Ishikawa (cell line): ENCODE measurements around the gene PTPN18.
A peak's percentile ranks its signal among the peaks of the same experiment; 100 is the strongest.

Experiments used
- CEBPB ChIP-seq: IDR thresholded peaks from 2 replicates; pipeline ENCODE4 v1.6.1; 2012
- CREB1 ChIP-seq: IDR thresholded peaks from 2 replicates; pipeline ENCODE4 v1.6.1; 2012; ENCODE audit warnings: low read depth
- EGR1 ChIP-seq: IDR thresholded peaks from 2 replicates; pipeline ENCODE4 v1.6.1; 2012
- EP300 ChIP-seq: IDR thresholded peaks from 2 replicates; pipeline ENCODE4 v1.6.1; 2012; ENCODE audit warnings: borderline replicate concordance
- FOXM1 ChIP-seq: IDR thresholded peaks from 2 replicates; pipeline ENCODE4 v1.6.1; 2012; ENCODE audit warnings: low read depth, borderline replicate concordance
- MAX ChIP-seq: IDR thresholded peaks from 2 replicates; pipeline ENCODE4 v1.6.1; 2012
- NFIC ChIP-seq: IDR thresholded peaks from 2 replicates; pipeline ENCODE4 v1.6.1; 2012
- RAD21 ChIP-seq: IDR thresholded peaks from 2 replicates; pipeline ENCODE4 v1.6.1; 2012; ENCODE audit warnings: low read depth
- REST ChIP-seq: IDR thresholded peaks from 2 replicates; pipeline ENCODE4 v1.6.1; 2012; ENCODE audit warnings: low read depth, mild to moderate bottlenecking
- TAF1 ChIP-seq: IDR thresholded peaks from 2 replicates; pipeline ENCODE4 v1.6.1; 2012; ENCODE audit warnings: low read depth, mild to moderate bottlenecking
- TCF12 ChIP-seq: IDR thresholded peaks from 2 replicates; pipeline ENCODE4 v1.6.1; 2012; ENCODE audit warnings: low read depth
- TEAD4 ChIP-seq: IDR thresholded peaks from 2 replicates; pipeline ENCODE4 v1.6.1; 2012
- YY1 ChIP-seq: IDR thresholded peaks from 2 replicates; pipeline ENCODE4 v1.6.1; 2012; ENCODE audit warnings: low read depth
- ZBTB7A ChIP-seq: IDR thresholded peaks from 2 replicates; pipeline ENCODE4 v1.6.1; 2012; ENCODE audit warnings: low read depth
- TF ChIP-seq, protein P1 (sequence below): IDR thresholded peaks from 2 replicates; pipeline ENCODE4 v1.6.1; 2012

Gene PTPN18

DNA sequence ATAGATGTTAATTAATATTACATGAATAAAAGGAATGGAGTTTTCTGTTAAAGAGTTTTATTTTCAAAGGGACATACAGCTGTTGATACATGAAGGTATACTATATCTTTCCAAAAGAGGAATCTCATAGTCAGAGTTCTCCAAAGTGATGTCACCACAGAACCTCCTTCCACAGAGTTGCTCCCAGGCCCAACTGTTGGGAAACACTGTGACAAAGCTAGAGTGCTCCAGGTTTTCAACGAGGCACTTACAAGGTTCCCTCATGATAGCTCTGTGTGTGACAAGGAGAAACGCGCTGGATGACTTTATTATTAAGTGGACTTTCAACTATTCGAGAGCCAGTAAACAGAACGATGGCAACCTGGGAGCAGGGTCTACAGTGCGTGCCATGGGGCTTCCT lies 33.5 kb downstream of the PTPN18 start:
- no peak for TF ChIP-seq REST
- TF ChIP-seq TAF1: no peak
- TF ChIP-seq YY1: no peak
- TF ChIP-seq TCF12: no peak
- TF ChIP-seq TEAD4: no peak
- no peak for TF ChIP-seq EGR1
- TF ChIP-seq CEBPB: no peak
- no peak for TF ChIP-seq MAX
- no peak for TF ChIP-seq RAD21
- no peak for TF ChIP-seq EP300
- TF ChIP-seq FOXM1: no peak
- no peak for TF ChIP-seq NFIC
- TF ChIP-seq, protein P1, sequence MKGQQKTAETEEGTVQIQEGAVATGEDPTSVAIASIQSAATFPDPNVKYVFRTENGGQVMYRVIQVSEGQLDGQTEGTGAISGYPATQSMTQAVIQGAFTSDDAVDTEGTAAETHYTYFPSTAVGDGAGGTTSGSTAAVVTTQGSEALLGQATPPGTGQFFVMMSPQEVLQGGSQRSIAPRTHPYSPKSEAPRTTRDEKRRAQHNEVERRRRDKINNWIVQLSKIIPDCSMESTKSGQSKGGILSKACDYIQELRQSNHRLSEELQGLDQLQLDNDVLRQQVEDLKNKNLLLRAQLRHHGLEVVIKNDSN: no peak
- no peak for TF ChIP-seq CREB1
- TF ChIP-seq ZBTB7A: no peak

DNA sequence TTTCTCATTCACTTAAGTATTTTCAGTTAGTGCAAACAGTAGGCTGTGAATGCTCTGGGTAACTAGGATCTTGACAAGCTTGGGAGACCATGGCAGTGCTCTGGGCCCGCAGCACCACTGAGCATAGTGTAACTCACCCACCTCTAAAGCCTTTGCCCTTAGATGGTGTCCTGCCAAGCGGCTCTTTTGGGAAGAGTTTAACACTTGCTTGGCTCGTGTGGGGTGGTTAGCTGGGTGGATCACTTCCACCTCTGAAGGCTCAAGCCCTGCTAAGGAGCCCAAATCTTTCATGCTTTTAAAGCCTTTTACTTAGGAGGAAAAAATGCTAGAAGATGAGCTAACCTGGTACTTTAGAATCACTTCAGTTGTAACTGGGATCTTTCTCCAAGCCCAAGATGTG lies 33.9 kb downstream of the PTPN18 start:
- TF ChIP-seq CEBPB: no peak
- TF ChIP-seq ZBTB7A: no peak
- no peak for TF ChIP-seq TAF1
- no peak for TF ChIP-seq FOXM1
- no peak for TF ChIP-seq CREB1
- no peak for TF ChIP-seq REST
- no peak for TF ChIP-seq TEAD4
- no peak for TF ChIP-seq NFIC

GRCh38 chr2:130390460-130391057 lies 34.7 kb downstream of the PTPN18 start:
- TF ChIP-seq TAF1 (no peak), FOXM1 (no peak), TEAD4 (no peak), EP300 (no peak), MAX (no peak), CEBPB (no peak), EGR1 (no peak), TCF12 (no peak), REST (no peak), RAD21 (no peak), CREB1 (no peak), YY1 (no peak), ZBTB7A (no peak)
- TF ChIP-seq, protein P1: no peak

- TF ChIP-seq NFIC: no peak
- TF ChIP-seq CREB1: peak; percentile 48; the same call in 1 of the 2 replicates
- peak; percentile 21 for TF ChIP-seq MAX
- no peak for TF ChIP-seq TCF12
- TF ChIP-seq TAF1: peak; percentile 31; the same call in 1 of the 2 replicates
- peak; percentile 16; the same call in 1 of the 2 replicates for TF ChIP-seq TEAD4
- 0 out of 2 replicates have a peak, but pooled peaks have one; percentile 45 for TF ChIP-seq REST
Measured at GRCh38 chr2:130391058-130391871, 35.4 kb downstream of the PTPN18 start.
